GM19467 (cell line): ENCODE data around the gene EXOC3L4.

Experiments
- ATAC-seq: cut with Tn5 transposase; IDR thresholded peaks from one replicate; pipeline ENCODE4 v1.9.1; 2021; ENCODE audit warnings: mild to moderate bottlenecking, moderate library complexity; ENCODE audit not compliant: unreplicated experiment

EXOC3L4 gene

DNA sequence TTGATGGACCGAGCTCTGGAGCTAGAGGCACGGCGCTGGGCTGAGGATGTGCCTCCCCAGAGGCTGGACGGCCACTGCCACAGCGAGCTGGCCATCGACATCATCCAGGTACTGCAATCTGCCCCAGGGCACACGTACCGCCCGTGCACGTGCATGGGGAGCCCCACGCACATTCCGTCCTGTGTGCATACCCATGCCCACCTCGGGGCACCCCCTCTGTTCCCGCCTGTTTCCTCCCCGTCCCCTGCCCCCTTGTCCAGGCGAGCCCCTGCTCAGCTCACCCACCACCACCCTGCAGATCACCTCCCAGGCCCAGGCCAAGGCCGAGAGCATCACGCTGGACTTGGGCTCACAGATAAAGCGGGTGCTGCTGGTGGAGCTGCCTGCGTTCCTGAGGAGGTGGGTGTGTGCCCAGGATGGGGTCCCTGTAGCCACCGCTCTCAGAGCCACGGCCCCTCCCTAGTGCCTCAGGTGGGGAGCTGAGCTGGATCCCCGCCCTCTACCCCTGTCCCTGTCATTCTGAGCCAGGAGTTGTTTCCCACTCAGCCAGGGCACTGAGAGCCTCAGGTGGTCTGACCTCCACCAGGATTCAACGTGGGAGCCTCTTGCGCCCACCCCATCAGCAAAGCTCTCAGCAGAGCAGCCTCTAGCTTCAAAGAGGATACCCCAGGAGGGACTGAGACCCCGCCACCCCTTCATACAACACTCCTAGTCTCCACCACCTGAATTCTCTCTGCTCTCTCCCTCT lies 35.7 kb downstream of the EXOC3L4 start:
- no peak for ATAC-seq

DNA sequence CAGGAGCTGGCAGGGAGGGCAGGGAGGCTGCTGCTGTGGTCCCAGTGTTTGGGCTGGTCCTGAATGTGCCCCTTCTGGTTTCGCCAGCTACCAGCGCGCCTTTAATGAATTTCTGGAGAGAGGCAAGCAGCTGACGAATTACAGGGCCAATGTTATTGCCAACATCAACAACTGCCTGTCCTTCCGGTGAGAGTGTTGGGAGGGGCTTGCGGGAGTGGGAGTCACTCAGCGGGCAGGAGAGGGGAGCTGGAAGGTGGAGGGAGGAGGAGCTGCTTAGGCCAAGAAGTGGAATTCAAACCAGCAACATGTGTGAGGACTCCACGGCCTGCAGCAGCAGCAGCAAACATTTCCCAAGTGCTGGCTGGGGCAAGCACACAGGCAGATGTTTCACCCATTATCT lies 36.4 kb downstream of the EXOC3L4 start:
- ATAC-seq: no peak

DNA sequence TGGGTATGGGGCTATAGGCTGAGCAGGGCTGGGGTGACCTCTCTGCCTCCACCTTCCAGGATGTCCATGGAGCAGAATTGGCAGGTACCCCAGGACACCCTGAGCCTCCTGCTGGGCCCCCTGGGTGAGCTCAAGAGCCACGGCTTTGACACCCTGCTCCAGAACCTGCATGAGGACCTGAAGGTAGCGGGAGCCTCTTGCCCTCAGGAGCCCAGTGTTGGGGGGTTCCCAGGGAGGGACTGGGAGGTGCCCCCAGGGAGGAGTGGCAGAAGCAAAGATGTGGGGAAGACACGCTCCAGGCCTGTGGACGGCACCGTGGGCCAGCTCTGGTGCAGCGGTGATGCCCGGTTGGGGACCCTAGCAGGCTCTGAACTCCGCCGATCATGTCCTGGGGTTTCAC lies 37.1 kb downstream of the EXOC3L4 start:
- no peak for ATAC-seq

DNA sequence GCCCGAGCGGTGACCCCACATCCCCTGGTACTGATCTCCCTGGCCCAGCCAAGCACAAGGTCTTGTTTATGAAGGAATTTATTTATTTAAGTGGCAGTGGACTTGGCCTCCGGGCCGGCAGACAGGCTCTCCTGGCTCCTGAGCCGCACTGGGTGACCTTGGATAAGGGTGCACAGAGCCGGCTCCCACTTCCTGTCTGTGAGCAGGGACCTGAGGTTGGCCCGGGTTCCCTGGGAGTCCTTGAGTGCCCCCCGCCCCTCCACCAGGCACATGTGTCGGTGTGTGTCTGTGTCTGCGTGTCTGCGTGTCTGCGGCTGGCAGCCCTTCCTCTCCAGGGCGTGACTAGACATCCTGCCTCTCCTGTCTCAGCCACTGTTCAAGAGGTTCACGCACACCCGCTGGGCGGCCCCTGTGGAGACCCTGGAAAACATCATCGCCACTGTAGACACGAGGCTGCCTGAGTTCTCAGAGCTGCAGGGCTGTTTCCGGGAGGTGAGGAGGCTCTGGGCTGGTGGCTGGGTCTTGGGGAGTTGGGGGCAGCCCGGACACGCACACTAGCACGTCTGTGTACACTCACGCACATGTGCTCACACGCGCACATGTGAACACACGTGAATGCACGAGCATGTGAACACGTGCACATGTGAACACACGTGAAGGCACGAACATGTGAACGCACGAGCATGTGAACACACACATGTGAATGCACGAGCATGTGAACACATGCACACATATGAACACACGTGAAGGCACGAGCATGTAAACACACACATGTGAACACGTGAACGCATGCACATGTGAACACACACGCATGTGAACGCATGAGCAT lies 38.1 kb downstream of the EXOC3L4 start:
- no peak for ATAC-seq

DNA sequence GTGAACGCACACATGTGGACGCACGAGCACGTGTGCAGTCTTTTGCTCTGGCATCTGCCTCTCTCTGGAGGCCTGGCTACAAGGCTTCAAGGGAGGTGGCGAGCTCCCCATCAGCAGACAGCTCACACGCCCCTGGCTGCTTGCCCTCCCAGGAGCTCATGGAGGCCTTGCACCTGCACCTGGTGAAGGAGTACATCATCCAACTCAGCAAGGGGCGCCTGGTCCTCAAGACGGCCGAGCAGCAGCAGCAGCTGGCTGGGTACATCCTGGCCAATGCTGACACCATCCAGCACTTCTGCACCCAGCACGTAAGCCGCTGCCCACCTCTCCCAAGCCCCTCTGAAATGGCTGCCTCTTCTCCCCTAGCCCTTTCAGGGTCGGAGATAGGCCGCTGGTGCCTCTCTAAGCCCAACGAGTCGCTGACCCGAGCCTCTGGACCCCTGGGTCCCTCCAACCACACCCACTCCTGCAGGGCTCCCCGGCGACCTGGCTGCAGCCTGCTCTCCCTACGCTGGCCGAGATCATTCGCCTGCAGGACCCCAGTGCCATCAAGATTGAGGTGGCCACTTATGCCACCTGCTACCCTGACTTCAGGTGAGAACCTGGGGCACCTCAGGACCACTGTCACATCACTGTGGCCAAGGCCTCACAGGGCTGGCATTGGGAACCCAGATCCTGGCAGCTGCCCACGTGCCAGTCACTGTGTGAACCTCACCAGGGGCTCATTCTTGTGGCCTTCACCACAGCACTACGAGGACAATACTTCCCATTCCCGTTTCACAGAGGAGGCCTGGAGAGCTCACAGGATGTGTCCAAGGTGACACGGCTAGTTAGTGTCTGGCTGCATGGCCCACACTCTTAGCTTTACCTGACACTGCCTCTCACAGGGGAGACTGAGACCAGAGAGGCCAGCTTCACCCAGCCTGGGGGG lies 39.0 kb downstream of the EXOC3L4 start:
- no peak for ATAC-seq

DNA sequence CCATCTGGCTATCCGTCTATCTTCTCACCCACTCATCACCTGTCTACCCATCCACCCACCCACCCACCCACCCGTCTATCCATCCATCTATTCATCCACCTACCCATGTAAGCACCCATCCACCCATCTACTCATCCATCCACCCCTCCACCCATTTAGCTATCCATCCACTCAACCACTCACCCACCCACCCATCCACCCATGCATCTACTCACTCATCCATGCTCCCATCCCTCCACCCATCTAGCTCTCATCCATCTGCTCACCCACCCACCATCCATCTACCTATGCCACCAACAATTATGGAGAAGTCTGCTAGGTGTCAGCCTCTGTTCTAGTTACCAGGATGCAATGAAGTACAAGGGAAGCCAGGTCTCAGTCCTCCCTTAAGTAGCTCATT lies 39.9 kb downstream of the EXOC3L4 start:
- no peak for ATAC-seq

DNA sequence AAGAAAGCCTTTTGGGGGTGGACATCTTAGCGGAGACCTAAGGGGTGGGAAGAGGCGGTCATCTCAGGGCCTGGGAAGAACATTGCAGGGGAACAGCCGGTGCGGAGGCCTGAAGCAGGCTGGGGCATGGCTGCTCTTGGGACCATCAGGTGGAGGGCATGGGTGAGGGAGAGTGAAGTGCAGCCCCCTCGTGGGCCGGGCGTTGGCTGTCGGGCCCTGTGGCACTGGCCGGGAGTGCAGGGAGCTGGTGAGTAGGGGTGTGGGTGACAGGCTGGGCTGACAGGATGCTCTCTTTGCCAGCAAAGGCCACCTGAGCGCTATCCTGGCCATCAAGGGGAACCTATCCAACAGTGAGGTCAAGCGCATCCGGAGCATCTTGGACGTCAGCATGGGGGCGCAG lies 40.4 kb downstream of the EXOC3L4 start:
- ATAC-seq: no peak

DNA sequence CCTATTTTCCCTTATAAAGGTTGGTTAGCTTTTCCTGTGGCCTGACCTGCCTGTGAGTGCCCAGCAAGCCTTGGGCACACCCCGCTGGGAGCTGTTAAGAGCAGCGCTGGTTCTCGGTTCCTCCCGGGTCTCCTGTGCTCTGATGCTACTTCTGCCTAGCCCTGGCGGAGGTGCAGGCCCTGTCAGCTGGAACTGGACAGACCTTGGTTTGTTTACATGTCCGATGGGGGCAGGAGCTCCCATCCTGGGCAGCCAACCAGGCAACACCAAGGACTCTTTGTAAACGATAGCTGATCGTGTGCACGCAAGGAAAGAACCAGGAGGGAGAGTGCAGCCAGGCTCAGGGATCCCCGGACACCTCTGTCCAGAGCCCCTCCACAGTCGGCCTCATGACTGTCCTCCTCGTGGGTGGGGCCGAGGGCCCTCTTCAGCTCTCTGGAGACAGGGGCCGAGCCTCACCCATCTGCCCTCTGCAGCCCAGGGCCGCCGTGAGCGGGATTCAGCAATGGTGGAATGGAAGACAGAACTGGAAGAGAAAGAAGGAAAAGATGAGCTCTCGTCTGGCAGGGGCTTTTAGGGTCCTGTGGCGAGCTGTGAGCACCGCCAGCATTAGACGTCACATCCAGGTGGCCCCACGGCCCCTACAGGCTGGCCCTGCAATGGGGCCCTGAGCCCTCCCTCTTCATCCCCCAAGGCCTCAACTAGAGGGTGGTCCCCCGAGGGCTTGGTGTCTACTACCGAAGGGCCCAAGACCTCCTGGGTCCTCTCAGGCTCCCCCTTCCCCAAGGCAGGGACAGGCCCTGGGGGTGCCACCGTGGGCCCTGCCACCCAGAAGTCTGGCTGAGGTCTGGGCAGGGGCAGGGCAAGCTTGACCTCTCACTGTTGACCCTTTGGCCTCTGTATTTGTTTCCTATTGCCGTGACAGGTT lies 41.1 kb downstream of the EXOC3L4 start:
- ATAC-seq: no peak

DNA sequence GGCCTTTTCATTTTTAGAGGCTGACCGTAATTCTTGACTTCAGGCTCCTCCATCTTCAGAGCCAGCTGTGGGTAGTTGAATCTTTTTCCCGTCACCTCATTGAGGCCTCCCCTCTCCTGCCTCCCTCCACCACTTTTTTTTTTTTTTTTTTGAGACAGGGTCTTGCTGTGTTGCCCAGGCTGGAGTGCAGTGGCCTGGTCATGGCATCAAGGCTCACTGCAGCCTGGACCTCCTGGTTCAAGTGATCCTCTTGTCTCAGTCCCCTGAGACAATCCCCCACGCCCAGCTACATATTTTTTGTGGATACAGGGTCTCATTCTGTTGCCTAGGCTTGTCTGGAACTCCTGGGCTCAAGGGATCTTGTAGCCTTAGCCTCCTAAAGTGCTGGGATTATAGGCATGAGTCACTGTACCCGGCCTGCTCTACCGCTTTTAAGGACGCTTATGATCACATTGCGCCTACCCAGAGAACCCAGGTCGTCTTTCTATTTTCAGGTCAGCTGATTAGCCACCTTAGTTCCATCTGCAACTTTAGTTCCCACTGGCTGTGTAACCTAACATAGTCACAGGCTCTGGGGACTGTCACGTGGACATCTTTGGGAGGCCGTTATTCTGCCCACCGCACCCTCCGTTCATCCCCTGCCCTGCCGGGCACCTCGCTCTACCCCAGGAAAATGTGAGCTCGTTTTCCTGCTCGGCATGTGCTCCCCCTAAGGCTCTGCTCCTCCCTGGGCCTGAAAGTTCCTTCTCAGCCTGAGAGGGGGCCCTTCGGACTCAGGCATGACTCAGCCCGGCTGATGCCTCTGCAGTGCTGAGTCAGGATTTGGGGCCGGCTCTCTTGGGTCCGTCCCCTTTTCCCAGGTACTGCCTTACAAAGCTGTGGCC lies 42.1 kb downstream of the EXOC3L4 start:
- no peak for ATAC-seq

DNA sequence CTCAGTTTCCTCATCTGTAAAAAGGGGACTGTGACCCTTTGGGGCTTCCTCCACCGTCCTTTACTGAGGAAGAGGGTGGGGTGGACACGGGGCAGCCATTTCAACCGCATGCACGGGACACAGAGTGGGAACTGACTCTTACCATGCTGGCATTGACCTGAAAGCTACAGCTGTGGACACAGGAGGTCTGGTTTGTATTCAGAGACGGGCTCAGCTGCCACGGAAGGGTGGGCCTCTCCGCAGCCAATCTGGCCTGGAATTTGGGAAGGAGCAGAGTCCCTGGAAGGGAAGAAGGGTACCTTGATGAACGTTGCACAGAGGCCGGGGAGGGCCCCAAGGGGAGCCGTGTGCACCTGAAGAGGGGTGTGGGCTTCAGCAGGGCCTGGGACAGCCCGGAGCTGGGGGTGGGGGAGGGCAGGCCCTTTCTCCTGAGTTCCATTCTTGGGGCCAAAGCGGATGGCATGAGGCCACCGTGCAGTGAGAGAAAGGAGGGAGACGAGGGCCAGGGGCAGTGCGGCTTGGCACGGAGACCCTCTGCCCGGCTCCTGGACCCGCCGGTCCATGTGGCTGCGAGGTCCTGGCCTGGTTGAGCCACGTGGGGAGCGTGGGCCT lies 43.3 kb downstream of the EXOC3L4 start:
- no peak for ATAC-seq

DNA sequence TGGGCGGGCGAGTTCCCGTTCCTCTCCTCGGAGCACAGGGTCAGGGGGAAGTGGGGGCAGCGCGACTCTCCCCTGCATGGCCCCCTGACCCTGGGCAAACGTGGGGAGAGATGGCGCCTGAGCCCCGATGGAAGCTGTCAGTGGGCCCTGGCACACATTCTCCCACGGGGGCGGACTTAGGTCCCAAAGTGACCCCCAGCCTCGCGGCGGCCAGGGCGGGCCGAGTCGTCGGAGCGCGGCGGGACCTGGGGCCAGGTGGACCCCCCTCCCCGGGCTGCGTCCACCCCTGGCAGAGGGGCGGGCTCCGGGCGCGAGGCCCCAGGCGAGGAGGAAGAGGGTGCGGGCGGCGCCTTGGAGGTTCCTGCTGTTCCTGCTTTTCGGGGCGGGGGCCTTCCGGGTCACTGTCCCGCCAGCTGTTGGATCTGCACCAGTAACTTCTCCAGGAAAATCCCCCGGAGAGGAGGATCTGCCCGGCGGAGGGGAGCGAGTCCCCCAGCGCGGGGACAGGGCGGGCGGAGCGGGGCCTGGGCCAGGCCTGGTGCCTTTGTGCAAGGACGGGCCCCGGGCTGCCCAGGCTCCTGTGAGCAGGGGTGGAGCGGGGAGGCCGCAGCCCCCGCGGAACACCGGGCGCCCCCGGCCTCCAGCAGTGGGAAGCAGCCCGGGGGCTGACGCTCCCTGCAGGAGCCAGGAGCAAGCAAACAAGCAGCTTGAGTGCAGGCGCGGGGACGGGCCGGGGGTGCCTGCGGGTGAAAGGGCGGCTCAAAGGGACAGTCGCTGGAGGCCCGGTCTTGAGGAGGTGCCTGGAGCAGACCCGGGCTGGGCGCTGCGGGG lies 44.0 kb downstream of the EXOC3L4 start:
- no peak for ATAC-seq

DNA sequence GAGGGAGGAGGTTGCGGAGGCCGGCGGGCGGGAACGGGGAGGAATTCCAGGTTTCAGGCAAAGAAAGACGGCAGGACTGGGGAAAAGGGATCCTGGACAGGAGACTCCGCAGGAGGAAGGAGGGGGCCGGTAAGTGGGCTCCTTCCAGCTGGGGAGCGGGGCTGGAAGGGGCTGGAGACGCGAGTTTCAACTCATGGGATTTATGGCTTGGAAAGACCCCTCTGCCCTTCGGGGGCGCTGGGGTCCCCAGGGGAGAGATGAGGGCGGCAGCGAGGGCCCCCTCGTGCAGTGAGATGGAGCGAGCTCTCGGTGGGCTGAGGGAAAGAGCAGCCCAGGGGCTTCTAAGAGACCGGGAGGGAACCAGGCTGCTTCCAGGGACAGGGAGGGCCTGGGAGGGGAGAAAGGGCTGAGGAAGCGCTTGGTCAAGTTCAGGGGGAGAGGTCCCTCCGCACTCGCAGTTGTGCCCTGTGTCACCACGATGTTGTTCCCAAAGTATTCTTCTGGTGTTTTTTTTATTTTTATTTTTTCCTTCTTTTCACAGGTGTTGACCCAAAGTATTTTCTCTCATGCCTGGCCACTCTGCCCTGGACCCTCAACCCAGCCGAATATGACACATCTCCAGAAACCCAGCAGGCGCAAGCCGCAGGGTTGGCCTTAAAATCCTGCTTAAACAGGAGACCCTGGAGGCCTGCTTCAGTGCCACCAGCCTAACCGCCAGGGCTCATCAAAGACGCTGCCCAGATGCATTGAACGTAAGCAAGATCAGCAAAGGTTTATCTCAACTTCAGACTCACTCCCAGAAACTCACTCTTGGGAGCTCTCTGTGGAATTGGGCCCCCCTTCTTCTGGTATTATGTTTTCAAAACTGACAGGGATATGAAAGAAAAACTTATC lies 44.9 kb downstream of the EXOC3L4 start:
- no peak for ATAC-seq

DNA sequence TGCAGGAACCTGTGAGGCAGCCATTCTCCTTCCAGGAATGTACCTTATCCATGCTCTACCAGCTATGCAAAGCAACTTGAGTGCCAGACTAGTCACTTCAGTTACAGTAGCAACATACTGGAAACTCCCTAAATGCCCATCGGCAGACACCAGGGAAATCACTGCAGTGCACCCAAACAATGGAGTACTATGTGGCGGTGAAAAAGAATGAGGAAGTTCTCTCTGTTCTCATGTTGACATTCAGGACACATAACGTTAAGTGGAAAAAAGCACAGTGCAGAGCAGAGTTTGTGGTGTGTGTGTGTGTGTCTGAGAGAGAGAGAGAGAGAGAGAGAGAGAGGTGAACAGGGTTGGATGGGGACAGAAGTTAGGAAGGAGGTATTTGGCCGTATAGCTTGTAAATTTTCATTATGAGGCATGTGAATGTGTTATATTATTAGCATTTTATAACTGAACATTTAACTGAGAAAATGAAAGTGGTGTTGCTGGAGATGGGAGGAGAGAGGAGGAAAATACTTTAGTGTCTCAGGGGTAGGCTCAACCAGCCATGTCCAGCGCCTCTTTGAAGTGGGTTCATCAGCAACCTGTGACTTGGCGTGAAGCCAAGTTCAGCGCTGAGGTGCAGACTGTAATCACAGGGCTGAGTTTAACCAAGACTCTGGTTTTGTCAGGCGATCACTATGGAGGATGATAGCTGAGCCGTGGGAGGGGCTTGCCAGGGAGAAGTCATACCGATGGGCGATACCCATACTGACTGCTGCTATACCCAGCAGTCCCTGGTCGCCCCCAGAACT lies 46.0 kb downstream of the EXOC3L4 start:
- ATAC-seq: no peak

DNA sequence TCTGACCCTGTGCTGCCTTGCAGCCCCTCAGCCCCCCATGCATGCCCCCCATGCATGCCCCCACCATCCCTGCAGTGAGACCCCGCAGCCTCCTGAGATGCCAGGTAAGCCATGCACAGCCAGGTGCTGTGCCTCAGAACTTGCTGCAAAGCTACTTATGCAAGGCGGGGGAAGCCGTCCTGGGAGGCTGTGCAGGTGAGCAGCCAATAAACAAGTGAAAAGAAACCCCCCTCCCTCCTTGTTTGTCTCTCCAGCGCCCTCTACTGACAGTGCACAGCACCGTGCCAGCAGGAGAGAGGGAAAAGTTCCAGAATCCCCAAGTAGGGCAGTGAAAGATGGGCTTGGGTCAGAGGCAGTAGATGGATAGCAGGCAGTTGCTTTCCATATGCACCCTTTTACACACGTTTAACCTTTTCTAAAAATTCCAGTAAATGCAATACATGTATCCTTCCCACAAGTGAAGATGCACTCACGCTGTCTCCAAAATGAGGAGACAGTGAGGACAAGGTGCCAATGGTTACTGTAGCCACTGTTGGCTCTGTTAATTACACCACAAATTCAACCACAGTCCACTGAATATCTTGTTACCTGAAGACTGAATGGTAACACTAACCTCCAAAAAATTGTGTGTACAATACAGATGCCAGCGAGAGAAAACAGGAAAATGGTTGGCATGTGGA lies 46.7 kb downstream of the EXOC3L4 start:
- ATAC-seq: no peak

DNA sequence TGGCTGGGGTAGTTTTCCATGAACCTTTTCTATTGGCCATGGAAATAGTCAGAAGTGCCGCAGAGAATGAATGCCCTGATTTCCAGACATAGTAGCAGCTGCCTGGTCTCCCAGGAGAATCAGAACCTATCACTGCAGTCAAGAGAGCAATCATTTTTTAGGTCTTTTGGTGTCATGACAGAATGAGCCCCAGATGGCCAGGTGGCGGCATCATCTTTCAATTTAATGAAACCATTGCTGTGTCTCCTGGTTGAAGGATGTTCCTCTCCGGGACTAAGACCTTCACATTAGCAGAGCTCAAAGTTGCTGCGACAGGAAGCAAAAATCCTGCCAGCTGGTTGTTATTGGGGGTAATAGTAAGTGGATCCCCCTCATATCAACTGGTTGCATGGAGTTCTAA lies 47.5 kb downstream of the EXOC3L4 start:
- no peak for ATAC-seq
